ENCODE measurements around the gene GYG2. TPM values are rescaled to one million over a fixed set of nuclear protein-coding genes. Genes with fewer than 3 reads are reported as not detected.

GYG2 gene
- total RNA-seq, 1 donor from 2014 or later, result 0.26 TPM

DNA sequence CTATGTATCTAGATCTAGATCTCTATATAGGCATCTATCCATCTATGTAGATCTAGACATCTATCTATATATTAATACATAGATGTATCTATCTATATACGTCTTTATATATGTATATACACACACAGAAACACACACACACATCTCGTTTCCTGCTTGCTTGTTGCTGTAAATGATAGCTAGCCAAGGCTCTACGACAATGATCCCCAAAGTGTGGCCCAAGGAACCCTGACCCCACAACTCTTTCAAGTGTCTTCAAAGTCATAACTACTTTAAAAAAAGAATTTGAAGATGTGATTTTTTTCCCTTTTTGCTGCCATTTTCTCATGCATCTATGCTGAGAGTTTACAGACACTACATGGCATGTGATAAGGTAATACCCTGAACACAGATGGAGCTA lies 28.8 kb downstream of the GYG2 start:
- no peak overlapping the region for H3K4me3 ChIP-seq (ENCODE audit: low read depth, low read length)
- H3K27me3 ChIP-seq (ENCODE audit: control insufficient read depth, insufficient read depth, low read length), result no peaks in the 10 kb centered on the region
- no peak for FAIRE-seq
- TF ChIP-seq, protein P1, sequence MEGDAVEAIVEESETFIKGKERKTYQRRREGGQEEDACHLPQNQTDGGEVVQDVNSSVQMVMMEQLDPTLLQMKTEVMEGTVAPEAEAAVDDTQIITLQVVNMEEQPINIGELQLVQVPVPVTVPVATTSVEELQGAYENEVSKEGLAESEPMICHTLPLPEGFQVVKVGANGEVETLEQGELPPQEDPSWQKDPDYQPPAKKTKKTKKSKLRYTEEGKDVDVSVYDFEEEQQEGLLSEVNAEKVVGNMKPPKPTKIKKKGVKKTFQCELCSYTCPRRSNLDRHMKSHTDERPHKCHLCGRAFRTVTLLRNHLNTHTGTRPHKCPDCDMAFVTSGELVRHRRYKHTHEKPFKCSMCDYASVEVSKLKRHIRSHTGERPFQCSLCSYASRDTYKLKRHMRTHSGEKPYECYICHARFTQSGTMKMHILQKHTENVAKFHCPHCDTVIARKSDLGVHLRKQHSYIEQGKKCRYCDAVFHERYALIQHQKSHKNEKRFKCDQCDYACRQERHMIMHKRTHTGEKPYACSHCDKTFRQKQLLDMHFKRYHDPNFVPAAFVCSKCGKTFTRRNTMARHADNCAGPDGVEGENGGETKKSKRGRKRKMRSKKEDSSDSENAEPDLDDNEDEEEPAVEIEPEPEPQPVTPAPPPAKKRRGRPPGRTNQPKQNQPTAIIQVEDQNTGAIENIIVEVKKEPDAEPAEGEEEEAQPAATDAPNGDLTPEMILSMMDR (IDR thresholded peaks at IDR 0.05; ENCODE audit: insufficient read depth, low read length, severe bottlenecking), result no peak
- no peak for DNase-seq (ENCODE audit: low read depth)
- H3K36me3 ChIP-seq (ENCODE audit: control insufficient read depth, insufficient read depth, low read length), result no peaks in the 10 kb centered on the region

DNA sequence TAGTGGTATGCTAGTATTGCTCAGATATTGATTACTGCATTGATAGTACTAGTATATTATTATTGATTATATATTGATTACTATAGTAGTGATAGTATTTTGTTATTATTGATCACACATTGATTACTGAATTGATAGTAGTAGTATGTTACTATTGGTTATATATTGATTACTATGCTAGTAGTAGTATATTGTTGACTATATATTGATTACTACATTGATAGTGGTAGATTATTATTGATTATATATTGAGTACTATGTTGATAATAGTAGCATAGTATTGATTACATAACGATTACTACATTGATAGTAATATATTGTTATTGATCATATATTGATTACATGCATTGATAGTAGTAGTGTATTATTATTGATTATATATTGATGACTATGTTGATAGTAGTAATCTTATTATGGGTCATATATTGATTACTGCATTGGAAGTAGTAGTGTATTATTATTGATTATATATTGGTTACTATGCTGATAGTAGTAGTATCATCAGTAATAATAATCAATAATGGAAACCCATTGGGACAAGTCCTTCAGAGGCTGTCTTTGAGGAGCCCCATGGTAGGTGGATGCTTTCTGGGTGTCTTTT lies 30.6 kb downstream of the GYG2 start:
- no peaks in the 10 kb centered on the region for H3K27me3 ChIP-seq (ENCODE audit: control insufficient read depth, insufficient read depth, low read length)
- no peaks in the 10 kb centered on the region for H3K36me3 ChIP-seq (ENCODE audit: control insufficient read depth, insufficient read depth, low read length)
- no peak for FAIRE-seq
- no peak overlapping the region for H3K4me3 ChIP-seq (ENCODE audit: low read depth, low read length)
- DNase-seq (ENCODE audit: low read depth), result no peak
- TF ChIP-seq, protein P1 (IDR thresholded peaks at IDR 0.05; ENCODE audit: insufficient read depth, low read length, severe bottlenecking), result no peak

DNA sequence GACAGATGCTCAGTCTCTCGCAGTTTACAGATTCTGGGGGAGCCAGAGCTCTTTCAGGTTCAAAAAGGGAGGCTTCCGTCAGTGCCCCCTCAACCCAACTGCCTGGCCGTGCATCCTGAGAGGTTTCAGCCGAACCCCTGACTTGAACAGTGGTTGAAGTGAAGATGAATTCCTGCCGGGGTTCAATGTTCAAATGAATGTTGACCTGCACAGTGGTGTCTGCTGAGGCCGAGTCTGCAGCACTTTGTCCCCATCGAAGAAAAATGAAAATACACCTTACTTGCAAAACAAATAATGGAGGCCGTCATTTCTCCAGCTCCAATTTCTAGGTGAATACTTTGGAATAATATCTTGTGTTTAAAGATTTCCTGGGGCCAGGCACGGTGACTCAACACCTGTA lies 33.7 kb downstream of the GYG2 start:
- Histone ChIP-seq H3K27me3 (ENCODE audit: control insufficient read depth, insufficient read depth, low read length) (no peaks in the 10 kb centered on the region), H3K4me3 (ENCODE audit: low read depth, low read length) (no peak overlapping the region), H3K36me3 (ENCODE audit: control insufficient read depth, insufficient read depth, low read length) (no peaks in the 10 kb centered on the region)
- TF ChIP-seq, protein P1 (IDR thresholded peaks at IDR 0.05; ENCODE audit: insufficient read depth, low read length, severe bottlenecking), result no peak
- no peak for FAIRE-seq
- DNase-seq (ENCODE audit: low read depth), result no peak

DNA sequence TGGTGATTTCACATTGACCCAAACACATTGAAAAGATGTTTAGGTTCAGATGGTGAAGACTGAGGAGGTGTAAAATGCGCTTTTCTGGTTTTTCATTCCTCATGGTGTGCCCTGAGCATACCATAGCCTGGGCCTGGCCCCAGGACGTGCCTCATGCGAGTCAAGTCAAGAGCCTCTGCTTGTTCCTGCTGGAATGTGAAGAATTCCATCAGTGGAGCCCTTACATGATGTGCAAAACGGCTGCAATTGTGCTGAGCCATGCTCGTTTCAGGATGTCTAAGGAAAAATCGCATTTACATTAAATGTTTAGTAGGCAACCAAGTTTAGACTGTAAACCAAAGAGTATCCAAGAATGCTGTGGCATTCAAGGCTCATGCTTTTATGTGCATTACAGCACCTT lies 34.9 kb downstream of the GYG2 start:
- Histone ChIP-seq H3K36me3 (ENCODE audit: control insufficient read depth, insufficient read depth, low read length) (no peaks in the 10 kb centered on the region), H3K27me3 (ENCODE audit: control insufficient read depth, insufficient read depth, low read length) (no peaks in the 10 kb centered on the region), H3K4me3 (ENCODE audit: low read depth, low read length) (no peak overlapping the region)
- no peak for FAIRE-seq
- no peak for DNase-seq (ENCODE audit: low read depth)
- TF ChIP-seq, protein P1 (IDR thresholded peaks at IDR 0.05; ENCODE audit: insufficient read depth, low read length, severe bottlenecking), result no peak

DNA sequence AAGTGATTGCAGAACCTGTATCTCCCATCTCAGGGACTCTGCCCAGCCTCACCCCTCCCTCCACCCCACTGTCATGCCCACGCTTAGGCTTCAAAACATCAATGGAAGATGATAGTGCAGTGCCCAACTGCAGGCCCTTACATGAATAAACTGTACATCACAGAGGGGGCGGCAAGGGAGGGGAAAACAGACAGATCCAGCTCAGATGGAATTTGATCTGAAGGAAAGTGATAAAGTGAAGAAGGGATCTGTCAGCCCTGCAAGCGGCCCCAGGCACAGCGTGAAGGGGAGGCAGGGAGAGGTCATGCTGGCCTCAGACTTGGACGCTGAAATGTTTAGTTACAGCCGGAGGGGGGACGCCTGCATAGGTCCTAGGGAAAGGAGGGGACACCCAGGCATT lies 38.5 kb downstream of the GYG2 start:
- no peaks in the 10 kb centered on the region for H3K27me3 ChIP-seq (ENCODE audit: control insufficient read depth, insufficient read depth, low read length)
- no peak overlapping the region for H3K4me3 ChIP-seq (ENCODE audit: low read depth, low read length)
- FAIRE-seq (no peak), DNase-seq (ENCODE audit: low read depth) (no peak)
- TF ChIP-seq, protein P1 (IDR thresholded peaks at IDR 0.05; ENCODE audit: insufficient read depth, low read length, severe bottlenecking), result no peak
- no peaks in the 10 kb centered on the region for H3K36me3 ChIP-seq (ENCODE audit: control insufficient read depth, insufficient read depth, low read length)

DNA sequence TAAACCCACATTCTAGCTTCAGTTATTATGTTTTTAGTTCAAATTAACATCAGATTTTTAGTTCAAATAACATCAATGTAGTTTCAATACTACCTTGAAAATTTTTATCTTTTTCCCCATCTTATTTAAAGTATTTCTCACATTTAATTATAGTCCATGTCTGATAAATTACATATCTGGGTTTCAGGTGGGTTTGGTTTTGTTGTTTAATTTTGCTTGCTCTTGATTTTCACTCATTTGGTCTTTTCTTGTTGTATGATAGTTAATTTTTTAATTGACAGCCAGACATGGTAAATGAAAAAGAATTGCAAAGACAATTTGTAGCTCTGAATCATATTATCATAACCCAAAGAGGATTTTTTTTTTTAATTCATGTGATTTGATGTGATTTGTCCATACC lies 41.9 kb downstream of the GYG2 start:
- DNase-seq (ENCODE audit: low read depth) (no peak), FAIRE-seq (no peak)
- TF ChIP-seq, protein P1 (IDR thresholded peaks at IDR 0.05; ENCODE audit: insufficient read depth, low read length, severe bottlenecking), result no peak
- no peaks in the 10 kb centered on the region for H3K27me3 ChIP-seq (ENCODE audit: control insufficient read depth, insufficient read depth, low read length)
- no peaks in the 10 kb centered on the region for H3K36me3 ChIP-seq (ENCODE audit: control insufficient read depth, insufficient read depth, low read length)
- H3K4me3 ChIP-seq (ENCODE audit: low read depth, low read length), result no peak overlapping the region
